Measurements from ENCODE around the gene KIRREL3. TPM values are rescaled to one million over a fixed set of nuclear protein-coding genes. Genes with fewer than 3 reads are reported as not detected.

The KIRREL3 gene
- total and polyA plus RNA-seq, 9 of the 15 experiments (the other 6 are each of a cell fraction or from before 2014, with no cell fraction given) = 0.04 to 0.10 TPM; not detected in 7

DNA sequence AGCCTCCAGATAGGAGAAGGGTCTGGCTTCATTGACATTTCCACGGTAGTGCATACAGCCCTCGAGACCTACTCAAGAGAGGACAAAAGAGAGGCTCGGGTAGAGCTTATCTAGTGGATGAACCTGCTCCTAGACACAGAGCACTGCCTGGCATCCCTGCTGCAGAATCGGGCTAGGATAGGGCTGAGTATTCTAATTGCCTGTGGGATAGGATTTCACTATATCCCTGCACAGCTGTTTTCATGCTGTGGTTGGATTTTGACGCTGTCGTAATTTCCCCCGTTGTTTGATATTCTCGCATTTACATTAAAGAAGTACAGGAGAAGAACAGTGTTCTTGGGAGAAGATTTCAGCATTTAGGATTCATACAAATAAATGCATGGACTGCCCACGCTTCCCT is 107.8 kb downstream of the KIRREL3 start:
- DNase-seq (ENCODE audit: extremely low read depth in 1 of 4, low spot score in 3 of 4) = no peak
- intact Hi-C loops (cut with micrococcal nuclease) = no loop called here
- BruUV-seq (replicated peaks) = no TSS peak
- H3K4me1 ChIP-seq (replicated peaks in 1 of 2; ENCODE audit: control insufficient read depth in 2 of 2, insufficient read depth in 2 of 2, low read length in 2 of 2) = no peaks in the 10 kb centered on the region
- in situ Hi-C loops (cut with MboI) = no loop called here
- H3K79me2 ChIP-seq (ENCODE audit: control insufficient read depth, insufficient read depth, low read length) = no peaks in the 10 kb centered on the region
- H2AFZ ChIP-seq (ENCODE audit: low read depth, low read length) = no peak overlapping the region
- H3K9ac ChIP-seq (ENCODE audit: insufficient read depth in 1 of 2, low read depth in 2 of 2, low read length in 2 of 2) = no peak overlapping the region
- no peaks in the 10 kb centered on the region for H3K9me3 ChIP-seq (replicated peaks; ENCODE audit: control insufficient read depth, insufficient read depth, low read depth, low read length)
- H3K36me3 ChIP-seq (ENCODE audit: control insufficient read depth, insufficient read depth, low read length) = no peaks in the 10 kb centered on the region
- ChIA-PET CTCF (ENCODE audit: low intra/inter-chr PET ratio) (no interaction called here), POLR2A (interaction anchor here (1.3 kb wide), 1 partner anchor 17 kb away, joined by 3 read pairs; no protein-coding TSS in a partner anchor)
- TF ChIP-seq ZNF695 (CRISPR knock-in tag; IDR thresholded peaks at IDR 0.05) (no peak), ZNF75A (CRISPR knock-in tag; IDR thresholded peaks at IDR 0.05) (no peak), TEAD2 (tag; IDR thresholded peaks at IDR 0.05) (no peak), ZNF561 (CRISPR knock-in tag; conservative IDR thresholded peaks at IDR 0.05) (no peak), NBN (IDR thresholded peaks at IDR 0.05; ENCODE audit: low read depth) (no peak), ZBED1 (IDR thresholded peaks at IDR 0.05) (no peak), SPI1 (IDR thresholded peaks at IDR 0.05; ENCODE audit: borderline replicate concordance, low read depth, low read length) (no peak)
- no peak for FAIRE-seq
- 0% methylated on average over 8 of the region's 9 CpGs for WGBS (ENCODE audit: insufficient coverage, low coverage, missing lambda C conversion rate)
- H3K27me3 ChIP-seq (ENCODE audit: control insufficient read depth in 2 of 2, insufficient read depth in 2 of 2, low read length in 2 of 2) = peaks cover 0 to 3% of the 10 kb centered on the region in 2 experiments; a peak in 1 of 5 replicates
- H3K9me1 ChIP-seq (ENCODE audit: control insufficient read depth, insufficient read depth, low read length) = no peaks in the 10 kb centered on the region
- H3K4me3 ChIP-seq = no peak overlapping the region
- no peaks in the 10 kb centered on the region for H4K20me1 ChIP-seq (replicated peaks; ENCODE audit: control insufficient read depth, insufficient read depth, low read length)
- H3K4me2 ChIP-seq (ENCODE audit: insufficient read depth, low read length) = no peak overlapping the region
- no peak for ATAC-seq
- no peak overlapping the region for H3K27ac ChIP-seq (ENCODE audit: extremely low read depth, low read depth, low read length)

DNA sequence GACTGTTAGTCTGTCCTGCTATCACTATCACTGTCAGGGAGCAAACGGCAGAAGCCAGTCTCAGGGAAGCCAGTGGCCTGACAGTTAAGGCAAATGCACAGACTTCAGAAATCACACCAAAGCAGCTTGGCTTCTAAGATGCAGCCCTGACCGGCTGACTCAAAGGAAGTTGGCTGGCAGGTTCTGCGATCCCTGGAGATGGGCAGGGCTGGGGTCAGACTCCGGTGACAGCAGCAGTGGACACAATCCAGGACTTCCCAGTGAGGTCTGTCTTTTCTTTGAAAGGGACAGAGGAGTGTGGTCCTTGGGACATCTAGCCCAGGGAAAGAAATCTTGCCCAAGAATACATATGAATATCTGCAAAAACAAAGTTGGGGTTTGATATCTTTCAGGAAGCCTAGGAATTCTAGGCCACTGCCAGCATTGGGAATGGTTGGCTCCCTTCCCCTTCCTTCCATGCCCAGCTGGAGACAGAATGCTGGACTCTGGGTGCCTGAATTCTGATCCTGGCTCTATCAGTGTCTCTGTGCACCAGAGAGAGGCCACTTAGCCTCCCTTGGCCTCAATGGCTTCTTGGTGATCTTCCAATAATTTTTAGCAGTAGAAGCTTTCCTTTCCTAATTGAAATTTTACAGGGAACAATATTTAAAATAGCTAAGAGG is 108.9 kb downstream of the KIRREL3 start:
- H3K27me3 ChIP-seq (ENCODE audit: control insufficient read depth in 2 of 2, insufficient read depth in 2 of 2, low read length in 2 of 2) = peaks cover 0 to 3% of the 10 kb centered on the region in 2 experiments; a peak in 1 of 5 replicates
- H3K4me3 ChIP-seq = no peak overlapping the region
- ATAC-seq (no peak), DNase-seq (ENCODE audit: extremely low read depth in 1 of 4, low spot score in 3 of 4) (no peak), FAIRE-seq (no peak)
- H3K27ac ChIP-seq (ENCODE audit: extremely low read depth, low read depth, low read length) = no peak overlapping the region
- no peaks in the 10 kb centered on the region for H3K9me1 ChIP-seq (ENCODE audit: control insufficient read depth, insufficient read depth, low read length)
- intact Hi-C loops (cut with micrococcal nuclease) (no loop called here), in situ Hi-C loops (cut with MboI) (no loop called here)
- H3K9me3 ChIP-seq (replicated peaks; ENCODE audit: control insufficient read depth, insufficient read depth, low read depth, low read length) = no peaks in the 10 kb centered on the region
- H3K36me3 ChIP-seq (ENCODE audit: control insufficient read depth, insufficient read depth, low read length) = no peaks in the 10 kb centered on the region
- ChIA-PET POLR2A (no interaction called here), CTCF (ENCODE audit: low intra/inter-chr PET ratio) (no interaction called here)
- no peaks in the 10 kb centered on the region for H3K79me2 ChIP-seq (ENCODE audit: control insufficient read depth, insufficient read depth, low read length)
- no peak overlapping the region for H2AFZ ChIP-seq (ENCODE audit: low read depth, low read length)
- no peak overlapping the region for H3K9ac ChIP-seq (ENCODE audit: insufficient read depth in 1 of 2, low read depth in 2 of 2, low read length in 2 of 2)
- TF ChIP-seq, protein P1, sequence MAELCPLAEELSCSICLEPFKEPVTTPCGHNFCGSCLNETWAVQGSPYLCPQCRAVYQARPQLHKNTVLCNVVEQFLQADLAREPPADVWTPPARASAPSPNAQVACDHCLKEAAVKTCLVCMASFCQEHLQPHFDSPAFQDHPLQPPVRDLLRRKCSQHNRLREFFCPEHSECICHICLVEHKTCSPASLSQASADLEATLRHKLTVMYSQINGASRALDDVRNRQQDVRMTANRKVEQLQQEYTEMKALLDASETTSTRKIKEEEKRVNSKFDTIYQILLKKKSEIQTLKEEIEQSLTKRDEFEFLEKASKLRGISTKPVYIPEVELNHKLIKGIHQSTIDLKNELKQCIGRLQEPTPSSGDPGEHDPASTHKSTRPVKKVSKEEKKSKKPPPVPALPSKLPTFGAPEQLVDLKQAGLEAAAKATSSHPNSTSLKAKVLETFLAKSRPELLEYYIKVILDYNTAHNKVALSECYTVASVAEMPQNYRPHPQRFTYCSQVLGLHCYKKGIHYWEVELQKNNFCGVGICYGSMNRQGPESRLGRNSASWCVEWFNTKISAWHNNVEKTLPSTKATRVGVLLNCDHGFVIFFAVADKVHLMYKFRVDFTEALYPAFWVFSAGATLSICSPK (IDR thresholded peaks at IDR 0.05; ENCODE audit: borderline replicate concordance) = no peak
- no peak for TF ChIP-seq CBX2 (IDR thresholded peaks at IDR 0.05; ENCODE audit: insufficient read depth, low read length, poor library complexity, severe bottlenecking)
- no peak for TF ChIP-seq NR2C2 (CRISPR knock-in tag; IDR thresholded peaks at IDR 0.05)
- no peak for TF ChIP-seq NR2C2 (tag; IDR thresholded peaks at IDR 0.05)
- TF ChIP-seq ZBED1 (IDR thresholded peaks at IDR 0.05) = no peak
- no peak for TF ChIP-seq MYBL2 (IDR thresholded peaks at IDR 0.05; ENCODE audit: low read depth)
- no peak for TF ChIP-seq MYBL2 (CRISPR knock-in tag; IDR thresholded peaks at IDR 0.05; ENCODE audit: borderline replicate concordance)
- TF ChIP-seq, protein P2, sequence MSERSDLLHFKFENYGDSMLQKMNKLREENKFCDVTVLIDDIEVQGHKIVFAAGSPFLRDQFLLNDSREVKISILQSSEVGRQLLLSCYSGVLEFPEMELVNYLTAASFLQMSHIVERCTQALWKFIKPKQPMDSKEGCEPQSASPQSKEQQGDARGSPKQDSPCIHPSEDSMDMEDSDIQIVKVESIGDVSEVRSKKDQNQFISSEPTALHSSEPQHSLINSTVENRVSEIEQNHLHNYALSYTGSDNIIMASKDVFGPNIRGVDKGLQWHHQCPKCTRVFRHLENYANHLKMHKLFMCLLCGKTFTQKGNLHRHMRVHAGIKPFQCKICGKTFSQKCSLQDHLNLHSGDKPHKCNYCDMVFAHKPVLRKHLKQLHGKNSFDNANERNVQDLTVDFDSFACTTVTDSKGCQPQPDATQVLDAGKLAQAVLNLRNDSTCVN (CRISPR knock-in tag; IDR thresholded peaks at IDR 0.05) = no peak
- WGBS (ENCODE audit: insufficient coverage, low coverage, missing lambda C conversion rate) = 0% methylated on average over 3 of the region's 4 CpGs
- no TSS peak for BruUV-seq (replicated peaks)
- H4K20me1 ChIP-seq (replicated peaks; ENCODE audit: control insufficient read depth, insufficient read depth, low read length) = no peaks in the 10 kb centered on the region
- no peak overlapping the region for H3K4me2 ChIP-seq (ENCODE audit: insufficient read depth, low read length)
- no peaks in the 10 kb centered on the region for H3K4me1 ChIP-seq (replicated peaks in 1 of 2; ENCODE audit: control insufficient read depth in 2 of 2, insufficient read depth in 2 of 2, low read length in 2 of 2)

Data from K562 (cell line).